ENCODE data around the gene KREMEN1.

The KREMEN1 gene

DNA sequence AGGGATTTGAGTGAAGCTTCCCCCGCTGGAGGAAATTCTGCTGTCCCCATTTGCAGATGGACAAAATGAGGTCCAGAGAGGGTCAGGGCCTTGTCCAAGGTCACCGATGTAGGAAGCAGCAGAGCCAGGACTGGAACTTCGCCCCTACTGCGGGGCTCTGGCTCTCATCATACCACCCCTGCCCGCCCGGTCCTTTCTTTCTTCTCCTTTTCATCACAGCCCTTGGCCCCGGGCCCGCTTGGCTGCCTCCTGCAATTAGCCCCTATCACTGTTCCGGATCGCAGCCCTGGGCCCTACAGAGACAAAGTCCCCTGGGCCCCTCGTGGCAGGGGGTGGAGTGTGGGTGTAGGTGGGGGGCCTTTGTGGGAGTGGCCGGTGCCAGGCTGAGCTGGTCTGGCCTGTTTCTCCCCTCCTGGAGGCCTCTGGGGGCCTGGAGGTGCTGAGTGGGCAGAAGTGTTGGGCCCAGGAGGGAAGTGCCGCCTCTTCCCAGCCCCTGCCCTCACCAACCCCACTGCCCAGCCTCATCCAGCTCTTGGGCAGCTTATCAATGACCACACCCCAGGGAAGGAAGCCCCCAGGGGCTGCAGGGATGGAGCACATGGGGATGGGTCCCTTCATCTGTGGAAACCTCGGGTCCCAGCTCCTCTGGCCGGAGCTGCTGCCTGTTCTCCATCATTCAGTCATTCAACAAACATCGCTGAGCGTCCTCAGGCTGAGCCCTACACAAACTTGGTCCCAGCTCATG is 136.2 kb downstream of the KREMEN1 start:
- DNase-seq = no peak

DNA sequence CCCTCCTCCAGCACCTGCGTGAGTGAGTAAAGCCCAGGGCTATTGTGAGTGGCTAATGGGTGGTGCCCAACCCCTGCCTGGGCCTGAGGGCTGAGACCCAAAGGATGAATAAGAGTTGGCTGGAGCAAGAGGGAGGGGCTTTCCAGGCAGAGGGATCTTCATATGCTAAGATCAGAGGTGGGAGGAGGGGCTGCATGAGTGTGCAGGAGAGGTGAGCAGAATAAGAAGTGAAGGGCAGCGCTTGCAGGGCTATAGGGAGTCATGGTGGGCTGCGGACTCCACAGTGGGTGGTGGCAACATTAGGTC is 136.7 kb downstream of the KREMEN1 start:
- DNase-seq = no peak

DNA sequence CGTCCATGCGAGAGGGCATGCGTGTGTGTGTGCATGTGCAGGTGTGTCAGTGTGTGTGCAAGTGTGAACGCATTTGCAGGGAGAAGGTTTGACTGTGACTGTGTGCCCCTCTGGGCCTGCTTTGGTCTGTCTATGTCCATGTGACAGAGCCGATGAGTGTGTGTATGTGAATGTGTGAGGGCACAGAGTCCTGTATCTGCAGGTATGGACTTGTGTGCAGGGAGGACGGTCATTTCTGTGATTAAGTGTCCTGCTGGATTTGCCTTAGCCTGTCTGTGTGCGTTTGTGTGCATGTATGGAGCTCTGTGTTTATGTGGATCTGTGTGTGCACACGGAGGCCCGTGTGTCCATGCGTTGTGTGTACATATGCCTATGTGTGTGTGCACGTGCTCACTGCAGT is 138.2 kb downstream of the KREMEN1 start:
- no peak for DNase-seq

DNA sequence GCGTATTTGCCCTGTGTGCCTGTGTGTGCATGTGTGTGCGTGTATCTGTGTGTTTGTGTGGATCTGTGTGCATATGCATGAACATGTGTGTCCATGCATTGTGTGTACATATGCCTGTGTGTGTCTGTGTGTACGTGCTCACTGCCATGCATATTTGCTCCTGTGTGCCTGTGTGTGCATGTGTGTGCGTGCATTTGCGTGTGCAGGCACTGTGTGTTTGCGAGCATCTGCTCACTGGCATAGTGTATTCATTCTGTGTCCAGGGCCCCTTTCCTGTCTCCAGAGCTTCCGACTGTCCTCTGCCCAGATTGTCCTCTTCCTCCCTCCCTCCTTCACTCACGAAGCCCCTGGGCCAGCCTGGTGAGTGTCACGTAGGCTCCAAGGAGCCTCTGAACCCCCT is 138.6 kb downstream of the KREMEN1 start:
- DNase-seq = no peak

DNA sequence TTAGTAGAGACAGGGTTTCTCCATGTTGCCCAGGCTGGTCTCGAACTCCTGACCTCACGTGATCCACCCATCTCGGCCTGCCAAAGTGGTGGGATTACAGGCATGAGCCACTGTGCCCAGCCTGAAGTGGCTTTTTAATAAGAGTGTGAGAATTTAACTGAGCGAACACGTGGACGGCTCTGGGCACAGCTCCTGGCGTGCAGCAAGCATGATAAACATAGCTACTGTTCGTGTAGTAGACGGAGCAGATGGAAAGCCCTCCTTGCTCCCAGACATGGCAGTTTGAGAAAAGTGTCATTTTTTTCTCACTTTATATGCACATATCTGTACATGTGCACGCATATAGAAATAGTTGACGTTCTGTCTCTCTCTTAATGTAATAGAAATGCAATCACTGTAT is 139.9 kb downstream of the KREMEN1 start:
- DNase-seq = no peak

DNA sequence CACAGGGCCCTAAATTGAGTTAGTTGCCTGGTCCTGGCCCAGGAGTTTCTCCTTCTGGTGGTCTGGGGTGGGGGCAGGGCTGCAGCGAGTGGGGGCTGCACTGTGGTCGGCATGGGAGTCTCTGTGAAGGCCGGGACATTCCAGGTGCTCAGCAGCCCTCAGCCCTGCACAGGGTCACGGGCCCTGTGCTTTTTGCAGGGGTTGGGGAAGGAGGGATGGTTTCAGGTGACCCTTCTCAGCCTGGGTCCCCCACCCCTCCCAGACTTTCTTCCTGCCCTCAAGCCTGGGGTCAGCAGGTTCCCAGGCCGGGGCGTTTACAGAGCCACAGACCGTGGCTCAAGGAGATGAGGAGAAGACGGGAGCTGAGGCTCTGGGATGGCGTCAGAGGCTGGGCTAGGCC is 140.7 kb downstream of the KREMEN1 start:
- no peak for DNase-seq

DNA sequence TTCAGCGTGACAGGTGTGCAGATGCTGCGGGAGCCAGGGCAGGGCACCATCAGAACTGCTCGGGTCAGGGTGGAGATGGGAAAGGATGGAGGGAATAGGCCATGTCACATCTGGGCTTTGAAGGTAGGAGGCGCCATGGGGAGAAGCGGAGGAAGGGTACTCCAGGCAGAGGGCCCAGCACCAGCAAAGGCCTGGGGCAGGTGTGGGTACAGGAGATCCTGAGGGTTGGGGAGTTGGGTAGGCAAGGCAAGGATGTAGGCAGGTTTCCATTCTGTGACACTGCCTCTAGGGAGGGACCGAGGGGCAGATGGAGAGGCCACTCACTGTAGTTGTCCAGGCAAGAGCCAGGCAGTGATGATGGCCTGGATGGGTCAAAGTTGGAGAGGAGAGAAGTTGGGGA is 141.4 kb downstream of the KREMEN1 start:
- no peak for DNase-seq

DNA sequence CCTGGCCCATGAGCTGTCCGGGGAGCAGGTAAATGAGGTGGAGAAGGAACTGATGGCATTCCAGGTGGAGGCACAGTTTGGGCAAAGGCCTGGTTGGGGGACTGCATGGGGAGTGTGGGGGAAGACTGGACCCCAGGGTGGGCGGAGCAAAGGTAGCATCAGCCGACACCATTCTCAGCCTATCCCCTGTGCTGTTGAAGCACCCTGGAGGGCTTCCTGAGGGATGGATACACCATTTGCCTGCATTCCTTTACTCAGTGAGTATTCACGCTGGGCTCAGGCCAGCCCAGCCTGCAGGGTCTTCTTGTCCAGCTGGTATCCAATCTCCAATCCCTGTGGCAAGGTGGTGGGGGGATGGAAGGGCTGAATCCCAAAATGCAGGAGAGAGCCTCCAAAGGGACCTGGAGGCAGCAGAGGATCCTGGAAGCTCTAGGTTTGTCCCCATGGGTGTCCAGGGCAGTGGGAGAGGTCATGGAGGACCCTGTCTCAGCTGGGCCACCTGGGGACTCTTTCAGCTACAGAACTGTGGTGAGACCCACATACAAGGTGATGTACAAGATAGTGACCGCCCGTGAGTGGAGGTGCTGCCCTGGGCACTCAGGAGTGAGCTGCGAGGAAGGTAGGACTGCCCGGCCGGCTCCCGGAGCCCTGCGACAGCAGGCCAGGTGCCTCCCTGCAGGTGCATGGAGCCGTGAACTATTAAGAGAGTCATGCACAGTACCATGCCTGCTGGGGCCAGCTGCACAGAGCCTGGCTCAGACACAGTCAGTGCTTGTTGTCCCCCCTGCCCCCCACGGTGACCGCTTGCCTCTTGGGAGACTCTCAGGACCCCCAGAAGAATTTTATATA is 142.4 kb downstream of the KREMEN1 start:
- no peak for DNase-seq

DNA sequence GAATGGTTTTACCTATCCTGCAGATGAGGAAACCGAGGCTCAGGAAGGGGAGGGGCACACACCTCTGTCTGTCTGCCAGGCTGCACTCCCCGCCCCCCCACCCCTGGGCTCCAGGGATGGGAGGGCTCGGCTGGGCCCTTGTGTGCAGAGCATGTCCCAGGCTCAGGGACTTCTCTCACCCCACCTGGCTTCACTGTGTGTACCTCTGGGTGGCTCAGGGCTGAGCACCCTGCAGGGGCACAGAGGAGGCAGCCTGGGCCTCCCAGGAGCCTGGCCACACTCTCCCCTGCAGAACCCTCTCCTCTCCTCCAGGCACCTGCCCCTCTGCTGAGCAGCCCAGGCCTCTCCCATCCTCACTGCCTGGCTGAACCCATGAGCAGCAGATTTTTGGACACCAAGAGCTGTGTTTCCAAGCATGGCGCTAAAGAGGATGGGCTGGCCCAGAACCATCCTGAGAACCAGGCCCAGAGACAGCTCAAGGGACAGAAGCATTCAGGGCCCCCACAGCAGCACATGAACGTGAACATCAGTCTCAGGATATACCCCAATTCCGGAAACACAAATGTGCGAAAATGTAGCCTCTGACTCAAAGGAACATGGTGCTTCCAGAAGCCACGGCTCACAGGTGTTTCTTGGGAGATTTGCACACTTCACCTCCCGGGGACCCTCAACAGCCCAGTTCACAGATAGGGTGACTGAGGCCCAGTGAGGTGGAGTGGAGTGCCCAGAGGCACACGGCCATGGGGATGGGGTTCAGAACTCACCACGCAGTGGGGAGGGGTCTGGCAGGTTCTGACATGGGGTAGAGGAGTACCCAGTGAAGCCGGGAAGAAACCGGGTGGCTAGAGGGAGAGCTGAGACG is 143.4 kb downstream of the KREMEN1 start:
- DNase-seq = no peak

DNA sequence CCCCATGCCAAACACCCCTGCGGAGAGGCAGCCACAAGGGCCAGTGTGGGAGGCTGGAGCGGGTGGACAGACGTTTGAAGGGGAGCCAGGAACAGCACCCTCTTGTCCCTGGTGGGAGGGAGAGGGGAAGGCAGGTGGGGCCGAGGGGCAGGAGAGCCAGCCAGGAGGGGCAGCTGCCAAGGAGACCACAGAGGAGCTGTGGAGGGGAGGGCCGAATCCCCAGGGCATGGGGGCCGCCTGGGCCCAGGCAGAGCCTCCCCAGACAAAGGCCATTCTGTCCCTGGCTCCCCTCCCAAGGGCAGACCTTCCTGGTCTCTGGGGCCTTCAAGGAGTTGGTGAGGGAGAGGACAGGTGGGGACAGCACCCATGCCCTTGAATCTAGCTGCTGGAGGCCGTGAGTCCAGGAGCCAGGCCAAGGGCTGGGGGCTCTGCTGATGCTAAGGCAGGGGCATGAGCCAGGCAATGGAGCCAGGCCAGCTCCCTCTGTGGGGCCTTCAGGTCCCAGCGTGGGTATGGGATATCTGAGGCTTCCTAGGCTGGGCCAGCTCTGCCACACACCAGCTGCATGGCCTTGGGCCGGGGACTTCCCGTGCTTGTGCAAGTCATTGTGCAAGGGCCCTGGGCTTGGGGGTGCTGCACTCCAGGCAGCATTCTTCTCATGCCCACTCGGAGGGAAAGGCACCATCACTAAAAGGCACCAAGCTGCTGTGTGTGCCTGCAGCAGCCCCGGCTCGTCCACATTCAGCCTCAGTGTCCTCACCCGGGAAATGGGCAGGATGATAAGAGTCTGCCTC is 144.2 kb downstream of the KREMEN1 start:
- DNase-seq = peak; percentile 2

Data from T1000 (cell line).